HS-27A (cell line): Measurements from ENCODE around the gene VENTX.

ENCODE experiments used
- DNase-seq: peaks from one replicate; pipeline ENCODE4 v3.0.0-alpha.2; 2012; ENCODE audit warnings: low read depth, missing footprints

VENTX gene

DNA sequence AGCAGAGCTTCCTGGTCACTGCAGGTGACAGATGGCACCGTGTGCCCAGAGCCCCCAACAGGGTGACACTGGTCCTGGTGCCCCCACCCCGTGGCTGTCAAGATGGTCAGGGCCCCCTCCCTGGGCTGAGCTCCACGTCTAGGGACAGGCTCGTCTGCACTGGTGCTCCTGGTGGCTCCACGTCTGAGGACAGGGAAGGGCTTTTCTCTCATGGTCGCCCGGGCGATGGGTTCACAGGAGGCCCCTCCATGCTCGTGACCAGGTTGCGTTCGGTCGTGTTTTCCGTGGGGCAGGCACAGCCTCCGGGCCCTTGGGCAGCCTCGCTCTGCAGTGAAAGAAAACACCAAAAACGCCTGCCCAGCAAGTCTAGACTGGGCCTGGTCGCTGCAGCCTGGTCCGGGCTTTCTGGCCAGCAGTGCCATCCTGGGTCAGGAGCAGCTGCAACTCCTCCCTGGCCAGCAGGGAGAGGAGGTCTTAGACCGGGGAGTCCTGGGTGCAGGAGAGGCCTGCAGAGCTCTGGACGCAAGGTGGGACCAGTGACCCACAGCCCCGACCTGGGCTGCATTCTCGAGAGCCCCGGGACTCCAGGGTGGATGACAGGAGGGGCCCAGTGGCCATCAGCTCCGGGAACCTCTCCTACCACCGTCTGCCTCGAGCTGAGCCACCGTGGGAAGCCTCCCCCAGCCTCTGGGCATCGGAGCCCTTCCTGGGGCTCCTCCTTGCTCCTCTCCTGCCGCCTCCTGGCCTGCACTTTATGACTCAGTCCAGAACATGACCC, 35.5 kb upstream of the VENTX start:
- no peak for DNase-seq

DNA sequence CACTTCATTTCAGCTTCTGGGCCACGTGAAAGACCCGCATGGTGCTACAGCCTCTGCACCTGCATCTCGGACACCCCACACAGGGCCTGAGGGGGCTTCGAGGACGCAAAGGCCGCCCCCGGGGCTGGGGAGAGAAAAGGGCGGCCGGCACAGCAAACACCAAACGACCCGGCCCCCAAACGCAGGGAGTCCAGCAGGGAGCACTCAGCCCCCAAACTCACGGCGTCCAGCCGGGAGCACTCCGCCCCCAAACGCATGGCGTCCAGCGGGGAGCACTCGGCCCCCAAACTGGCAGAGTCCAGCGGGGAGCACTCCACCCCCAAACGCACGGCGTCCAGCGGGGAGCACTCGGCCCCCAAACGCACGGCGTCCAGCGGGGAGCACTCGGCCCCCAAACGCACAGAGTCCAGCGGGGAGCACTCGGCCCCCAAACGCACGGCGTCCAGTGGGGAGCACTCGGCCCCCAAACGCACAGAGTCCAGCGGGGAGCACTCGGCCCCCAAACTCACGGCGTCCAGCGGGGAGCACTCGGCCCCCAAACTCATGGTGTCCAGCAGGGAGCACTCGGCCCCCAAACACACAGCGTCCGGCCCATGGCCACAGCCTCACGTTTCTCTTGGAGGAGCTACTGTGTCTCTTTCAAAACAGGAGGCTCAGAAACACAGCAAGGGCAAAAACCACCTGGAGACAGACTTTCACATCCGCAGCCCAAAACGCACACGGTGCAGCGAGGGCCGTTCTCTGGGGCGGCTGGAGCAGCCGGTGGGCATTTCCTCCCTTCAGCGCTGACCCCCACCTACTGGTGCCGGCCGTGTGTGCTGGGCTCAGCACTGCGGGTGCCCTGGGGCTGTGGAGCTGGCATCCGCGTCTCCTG, 34.6 kb upstream of the VENTX start:
- DNase-seq: no peak

DNA sequence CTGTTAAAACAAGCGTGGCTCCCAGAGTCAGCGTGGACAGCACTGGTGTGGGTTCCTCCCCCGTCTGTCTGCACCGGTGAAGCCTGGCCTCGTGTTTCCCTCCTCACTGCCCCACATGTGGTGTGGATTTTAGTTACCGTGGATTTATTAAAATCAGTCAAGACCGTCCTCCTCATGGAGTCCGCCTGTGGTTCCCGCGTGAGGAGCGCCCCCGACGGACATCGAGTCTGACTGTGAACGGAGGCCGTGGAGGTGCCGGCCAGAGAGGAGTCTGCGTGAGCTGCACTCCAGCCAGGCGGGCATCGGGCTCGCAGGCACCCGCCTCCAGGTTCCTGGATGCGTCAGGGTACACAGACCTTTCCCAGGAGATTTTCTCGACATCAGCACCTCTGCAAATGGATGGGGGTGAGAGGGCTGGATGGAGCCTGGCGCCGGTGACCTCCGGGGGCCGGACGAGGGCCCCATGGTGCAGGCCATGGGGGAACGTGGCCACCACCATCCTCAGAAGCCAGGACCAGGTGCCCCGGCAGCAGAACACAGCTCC, 33.9 kb upstream of the VENTX start:
- DNase-seq: no peak

DNA sequence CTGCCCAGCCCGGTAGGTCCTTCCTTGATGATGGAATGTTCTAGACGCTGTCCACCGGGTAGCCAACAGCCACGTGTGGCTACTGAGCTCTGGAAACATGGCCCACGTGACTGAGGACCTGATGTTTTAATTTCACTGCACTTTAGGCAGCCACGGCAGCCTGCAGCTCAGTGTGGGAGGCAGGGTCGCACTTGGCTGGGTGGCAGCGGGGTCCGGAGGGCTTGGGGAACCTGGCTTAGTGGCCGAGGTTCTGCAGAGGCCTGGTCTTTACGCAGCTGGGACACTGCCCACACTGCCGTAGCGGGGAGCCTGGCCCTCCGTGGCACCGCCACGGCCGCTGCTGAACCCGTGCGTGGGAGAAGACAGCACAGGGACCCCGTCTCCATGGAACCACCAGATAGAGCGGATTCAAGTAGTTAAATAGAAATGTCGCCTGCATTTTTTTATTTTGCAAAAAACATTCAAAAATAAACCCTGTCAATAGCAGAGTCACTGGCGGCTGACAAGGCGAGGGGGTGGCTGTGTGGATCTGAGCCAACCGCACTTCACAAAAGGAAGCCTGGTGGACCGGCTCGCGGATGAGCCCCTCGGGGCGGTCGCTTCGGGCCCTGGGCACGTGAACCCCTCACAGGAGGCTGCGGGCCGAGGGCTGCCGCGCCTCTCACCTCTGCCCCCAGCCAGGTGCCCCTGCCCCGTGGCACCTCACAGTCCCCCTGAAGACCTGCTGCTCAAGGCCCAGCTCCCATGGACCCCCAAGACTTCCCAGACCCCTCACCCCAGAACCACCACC, 33.2 kb upstream of the VENTX start:
- no peak for DNase-seq

DNA sequence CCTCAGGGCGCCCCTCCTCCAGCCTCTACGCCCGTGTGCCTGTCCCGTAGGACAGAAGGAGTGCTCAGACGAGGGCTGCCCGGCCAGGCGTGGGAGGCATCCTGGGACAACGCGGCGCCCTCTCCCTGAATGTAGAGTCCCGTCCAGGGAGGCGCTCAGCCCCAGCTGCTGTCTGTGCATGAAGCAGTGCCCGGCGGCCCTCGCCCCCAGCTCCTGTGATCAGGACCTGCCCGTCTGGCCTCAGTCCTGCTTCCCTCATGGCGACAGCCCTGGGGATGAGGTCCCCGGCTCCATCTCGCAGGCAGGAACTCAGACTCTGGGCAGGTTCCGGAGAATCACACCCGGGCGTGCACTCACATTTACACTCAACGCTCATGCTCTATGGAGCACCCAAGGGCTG, 32.5 kb upstream of the VENTX start:
- DNase-seq: no peak

DNA sequence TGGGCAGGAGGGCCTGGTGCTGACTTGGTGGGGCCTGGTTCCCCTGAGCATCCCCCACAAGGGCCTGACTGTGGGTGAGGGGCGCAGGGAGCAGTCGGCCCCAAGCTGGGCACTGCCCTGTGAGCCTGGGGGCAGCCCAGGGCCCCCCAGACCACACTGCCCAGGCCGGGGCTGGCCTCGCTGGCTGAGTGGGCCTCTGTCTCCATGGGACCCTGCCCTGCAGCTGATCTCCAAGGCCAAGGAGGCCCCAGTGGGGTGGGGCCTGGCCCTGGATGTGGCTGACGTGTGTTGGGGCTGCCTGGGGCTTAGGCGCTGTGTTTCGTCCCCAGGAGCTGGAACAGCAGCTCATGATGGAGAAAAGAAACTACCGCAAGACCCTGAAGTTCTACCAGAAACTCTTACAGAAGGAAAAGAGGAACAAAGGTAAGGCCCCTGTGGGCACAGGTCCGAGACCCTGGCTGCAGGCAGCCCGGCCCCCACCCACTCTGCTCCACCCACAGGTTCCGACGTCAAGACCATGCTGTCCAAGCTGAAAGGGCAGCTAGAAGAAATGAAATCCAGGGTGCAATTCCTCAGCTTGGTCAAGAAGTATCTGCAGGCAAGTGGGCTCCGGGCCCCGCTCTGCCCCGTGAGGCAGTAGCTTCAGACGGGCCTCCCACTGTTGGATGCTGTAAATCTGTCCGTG, 31.2 kb upstream of the VENTX start:
- no peak for DNase-seq

DNA sequence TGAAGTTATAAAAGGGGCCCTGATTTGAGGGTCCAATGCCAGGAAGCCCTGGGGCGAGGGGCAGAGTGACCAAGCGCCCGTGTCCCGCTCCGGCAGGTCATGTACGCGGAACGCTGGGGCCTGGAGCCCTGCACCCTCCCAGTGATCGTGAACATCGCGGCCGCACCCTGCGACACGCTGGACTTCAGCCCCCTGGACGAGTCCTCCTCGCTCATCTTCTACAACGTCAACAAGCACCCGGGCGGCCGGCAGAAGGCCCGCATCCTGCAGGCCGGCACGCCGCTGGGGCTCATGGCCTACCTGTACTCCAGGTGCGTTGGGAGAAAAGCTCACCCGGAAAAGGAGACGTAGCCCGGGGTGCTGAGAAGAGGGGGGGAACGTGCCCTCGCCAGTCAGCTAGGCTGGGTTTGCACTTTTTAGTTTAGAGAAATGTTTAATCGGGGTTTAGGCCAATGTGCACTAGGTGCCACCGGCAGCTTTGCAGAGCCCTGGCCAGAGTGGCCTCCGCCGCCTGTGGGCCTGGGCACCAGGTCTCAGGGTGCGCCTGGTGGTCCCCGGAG, 30.5 kb upstream of the VENTX start:
- DNase-seq: no peak

DNA sequence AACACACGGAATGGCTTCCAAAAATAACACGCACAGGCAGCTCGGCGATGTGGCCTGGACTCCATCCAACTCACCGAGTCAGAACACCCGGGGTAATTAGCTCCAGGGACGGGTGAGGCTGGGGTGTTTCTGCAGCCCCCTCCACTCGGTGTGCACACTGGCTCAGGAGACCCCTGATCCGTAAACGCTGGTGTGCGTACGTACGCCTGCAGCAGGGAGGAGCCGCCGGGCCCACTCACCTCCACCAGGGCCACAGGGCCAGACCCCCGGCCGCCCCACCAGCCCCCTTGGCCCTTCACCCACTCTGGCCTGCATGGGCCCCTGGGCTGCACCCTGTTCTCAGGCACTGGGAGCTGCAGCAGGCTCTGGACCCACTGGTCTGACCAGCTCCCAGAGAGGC, 30.0 kb upstream of the VENTX start:
- DNase-seq: no peak

DNA sequence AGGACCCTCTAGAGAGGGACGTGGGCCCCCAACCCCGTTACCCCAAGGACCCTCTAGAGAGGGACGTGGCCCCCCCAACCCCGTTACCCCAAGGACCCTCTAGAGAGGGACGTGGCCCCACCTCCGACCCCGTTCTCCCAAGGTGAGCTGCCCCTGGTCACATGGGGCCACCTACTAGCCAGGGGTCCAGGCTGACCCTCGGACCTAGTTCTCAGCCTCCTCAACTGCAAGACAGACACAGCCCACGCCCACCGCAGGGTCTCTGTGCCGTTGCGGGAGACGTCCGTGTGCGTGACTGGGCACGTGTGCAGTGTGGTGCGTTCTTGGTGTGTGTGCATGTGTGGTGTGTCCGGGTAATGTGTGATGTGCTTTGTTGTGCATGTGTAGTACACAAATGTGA, 29.2 kb upstream of the VENTX start:
- DNase-seq: no peak

DNA sequence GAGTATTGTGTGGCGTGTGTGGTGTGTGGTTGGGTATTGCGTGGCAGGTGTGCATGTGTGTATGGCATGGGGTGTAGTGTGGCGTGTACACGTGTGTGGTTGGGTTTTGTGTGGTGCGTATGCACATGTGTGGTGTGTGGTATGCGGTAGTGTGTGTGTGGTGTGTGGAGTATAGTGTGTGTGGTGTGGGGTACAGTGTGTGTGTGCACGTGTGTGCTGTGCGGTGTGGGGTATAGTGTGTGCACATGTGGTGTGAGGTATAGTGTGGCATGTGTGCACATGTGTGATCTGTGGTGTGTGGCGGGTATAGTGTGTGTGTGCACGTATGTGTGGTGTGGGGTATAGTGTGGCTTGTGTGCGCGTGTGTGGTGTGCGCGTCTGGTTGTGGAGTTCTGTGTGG, 28.5 kb upstream of the VENTX start:
- DNase-seq: no peak

DNA sequence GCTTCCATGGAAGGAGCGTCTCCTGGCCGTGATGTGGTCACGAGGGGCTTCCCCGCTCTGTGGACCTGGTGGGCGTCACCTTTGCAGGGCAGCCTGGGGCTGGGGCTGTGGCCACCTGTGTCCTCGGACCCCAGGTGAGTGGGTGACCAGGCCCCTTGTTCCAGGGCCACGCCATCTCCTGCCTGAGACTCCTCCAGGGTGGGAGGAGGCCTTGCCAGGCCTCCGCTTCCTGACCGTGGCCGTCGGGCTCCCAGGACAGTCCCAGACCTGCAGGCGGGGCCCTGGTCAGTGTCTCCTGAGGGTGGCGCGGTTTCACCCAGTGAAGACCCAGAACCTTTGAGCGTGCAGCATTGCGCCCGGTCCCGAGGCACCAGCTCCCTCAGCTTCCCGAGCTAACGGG, 28.0 kb upstream of the VENTX start:
- DNase-seq: no peak

DNA sequence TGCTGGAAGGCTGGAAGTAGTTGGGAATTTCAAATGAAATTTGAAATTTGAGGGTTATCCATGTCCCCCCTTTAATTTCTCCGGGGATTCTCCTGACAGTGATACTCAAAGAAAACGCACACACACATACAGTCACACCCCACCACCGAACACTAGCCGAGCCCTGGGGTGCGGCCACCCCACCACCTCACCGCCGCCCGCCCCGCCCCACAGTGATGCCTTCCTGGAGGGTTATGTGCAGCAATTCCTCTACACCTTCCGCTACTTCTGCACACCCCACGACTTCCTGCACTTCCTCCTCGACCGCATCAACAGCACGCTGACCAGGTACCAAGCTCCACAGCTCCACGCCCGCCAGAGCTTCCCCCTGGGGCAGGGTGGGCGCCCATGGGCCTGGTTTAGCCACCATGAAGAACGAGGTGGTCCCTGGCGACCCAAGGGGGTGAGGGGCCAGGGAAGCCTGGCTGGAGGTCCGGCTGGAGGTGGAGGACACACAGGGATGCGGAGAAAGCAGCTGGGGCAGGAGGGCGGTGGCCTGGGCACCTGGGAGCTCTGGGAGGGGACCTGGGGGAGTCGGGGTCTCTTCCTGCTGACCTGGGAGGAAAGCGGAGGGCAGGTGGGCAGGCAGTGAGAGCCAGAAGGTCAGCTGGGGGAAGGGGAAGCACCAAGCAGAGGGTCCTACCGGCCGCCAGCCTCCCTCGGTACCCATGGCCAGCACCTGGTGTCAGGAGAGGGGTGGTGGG, 27.1 kb upstream of the VENTX start:
- no peak for DNase-seq

DNA sequence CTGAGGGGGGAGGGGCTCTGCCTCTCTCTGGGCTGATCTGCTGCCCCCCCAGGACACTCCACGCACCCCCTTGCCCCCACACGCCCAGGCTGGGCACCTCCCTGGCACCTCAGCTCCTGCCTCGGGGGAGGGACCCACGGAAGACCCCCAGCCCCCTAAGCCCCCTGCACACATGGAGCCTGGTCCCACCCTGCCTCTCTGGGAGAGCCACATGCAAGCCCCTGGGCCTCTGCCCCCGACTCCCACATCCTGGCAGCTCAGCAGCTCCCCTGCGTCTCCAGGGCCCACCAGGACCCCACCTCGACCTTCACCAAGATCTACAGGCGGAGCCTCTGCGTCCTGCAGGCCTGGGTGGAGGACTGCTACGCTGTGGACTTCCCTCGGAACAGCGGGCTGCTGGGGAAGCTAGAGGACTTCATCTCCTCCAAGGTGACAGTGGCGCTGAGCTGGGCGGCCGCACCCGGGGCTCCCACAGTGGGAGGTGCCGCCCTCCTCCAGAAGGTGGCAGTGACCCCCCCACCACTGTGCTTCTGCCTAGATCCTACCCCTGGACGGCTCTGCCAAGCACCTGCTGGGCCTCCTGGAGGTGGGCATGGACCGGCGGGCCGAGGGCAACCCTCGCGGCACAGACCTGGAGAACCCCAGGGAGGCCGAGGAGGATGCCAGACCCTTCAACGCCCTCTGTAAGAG, 26.4 kb upstream of the VENTX start:
- no peak for DNase-seq

DNA sequence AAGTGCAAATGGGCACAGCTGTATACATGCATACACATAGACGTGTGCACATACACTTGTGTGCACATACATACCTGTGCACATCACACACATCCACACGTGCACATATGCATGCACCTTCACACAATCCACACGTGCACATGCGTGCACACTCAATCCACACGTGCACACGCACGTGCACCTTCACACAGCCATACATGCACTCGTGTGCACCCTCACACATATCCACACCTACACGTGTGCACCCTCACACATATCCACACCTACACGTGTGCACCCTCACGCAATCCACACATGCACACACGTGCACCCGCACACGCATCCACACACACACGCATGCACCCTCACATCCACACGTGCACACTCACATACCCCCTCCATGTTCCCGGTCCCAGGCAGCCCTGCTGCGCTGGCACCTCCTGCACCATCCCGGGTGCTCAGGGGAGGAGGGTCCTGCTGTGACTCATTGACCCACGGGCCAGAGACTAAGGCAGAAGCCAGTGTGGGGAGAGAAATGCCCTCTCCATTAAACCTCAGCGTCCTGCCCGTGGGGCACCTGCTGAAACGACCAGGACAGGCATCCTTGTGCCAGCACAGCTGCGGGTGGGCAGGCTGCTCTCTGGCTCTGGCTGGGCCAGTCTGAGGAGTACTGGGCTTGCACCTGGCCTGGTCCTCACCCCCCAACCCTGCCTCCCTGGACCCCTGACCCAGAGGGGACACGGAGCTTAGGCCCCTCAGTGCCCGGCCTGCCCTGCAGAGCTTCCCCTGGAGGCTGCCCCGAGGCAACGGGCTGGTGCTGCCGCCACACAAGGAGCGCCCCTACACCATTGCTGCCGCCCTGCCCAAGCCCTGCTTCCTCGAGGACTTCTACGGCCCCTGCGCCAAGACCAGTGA, 25.4 kb upstream of the VENTX start:
- DNase-seq: no peak

DNA sequence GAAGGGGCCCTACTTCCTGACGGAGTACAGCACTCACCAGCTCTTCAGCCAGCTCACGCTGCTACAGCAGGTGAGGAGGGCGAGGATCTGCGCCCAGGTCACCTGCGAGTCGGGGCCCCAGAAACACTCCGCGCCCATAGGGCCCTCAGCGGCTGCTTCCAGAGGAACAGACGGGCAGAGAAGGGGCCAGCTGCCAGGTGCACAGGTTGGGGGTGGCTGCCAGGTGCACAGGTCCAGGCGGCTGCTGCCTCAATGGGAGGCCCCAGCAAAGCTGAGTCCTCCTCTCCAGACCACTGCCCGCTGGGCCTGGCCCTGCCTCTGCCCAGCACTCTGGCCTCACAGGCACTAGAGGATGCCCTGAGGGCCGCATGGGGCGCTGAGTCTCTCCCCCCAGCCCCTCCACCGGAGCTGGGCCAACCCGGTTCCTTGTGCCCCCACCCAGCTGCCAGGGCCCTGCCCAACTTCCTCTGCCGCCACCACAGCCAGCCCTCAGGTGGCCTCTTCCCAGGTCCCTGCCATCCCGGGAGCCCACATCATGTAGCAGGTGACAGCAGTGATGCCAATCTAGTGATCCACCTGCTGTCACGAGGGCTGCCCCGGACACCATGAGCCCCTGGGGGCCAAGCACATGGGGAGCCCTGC, 24.7 kb upstream of the VENTX start:
- DNase-seq: no peak

DNA sequence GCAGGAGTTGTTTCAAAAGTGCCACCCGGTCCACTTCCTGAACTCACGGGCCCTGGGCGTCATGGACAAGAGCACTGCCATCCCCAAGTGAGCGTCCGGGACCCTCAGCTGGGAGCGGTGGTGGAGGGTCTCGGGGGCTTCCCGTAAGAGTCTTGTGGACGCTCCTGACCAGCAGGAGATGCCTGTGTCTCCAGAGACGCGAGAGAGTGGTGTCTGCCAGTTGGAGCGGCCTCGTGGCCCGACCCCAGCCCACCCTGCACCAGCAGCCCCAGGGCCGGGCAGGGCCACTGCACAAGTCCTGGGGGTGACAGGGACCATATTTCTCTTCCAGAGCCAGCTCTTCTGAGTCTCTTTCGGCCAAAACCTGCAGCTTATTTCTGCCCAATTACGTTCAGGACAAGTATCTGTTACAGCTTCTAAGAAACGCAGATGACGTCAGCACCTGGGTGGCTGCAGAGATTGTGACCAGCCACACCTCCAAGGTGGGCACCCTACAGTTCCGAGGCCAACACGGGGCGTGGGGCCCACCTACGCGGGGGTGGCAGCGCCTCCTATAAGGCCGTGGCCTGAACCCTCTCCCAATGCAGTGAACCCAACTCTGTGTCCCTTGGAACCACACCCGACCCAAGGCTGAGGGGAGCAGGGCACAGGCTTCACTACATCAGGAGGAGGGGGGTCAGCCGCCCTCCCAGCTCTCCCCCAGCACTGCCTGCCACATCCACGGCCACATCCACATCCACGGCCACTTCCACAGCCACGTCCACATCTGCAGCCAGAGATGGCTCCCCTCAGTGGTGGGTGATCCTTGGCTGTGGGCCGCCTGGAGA, 23.8 kb upstream of the VENTX start:
- DNase-seq: no peak
